Smooth muscle cell (in vitro differentiated cells): ENCODE data around the gene COL7A1. TPM values are rescaled to one million over a fixed set of nuclear protein-coding genes. Genes with fewer than 3 reads are reported as not detected.

ENCODE experiments used
- DNase-seq: peaks from one replicate; lab custom pipeline; 2025; ENCODE audit not compliant: unreplicated experiment; lab: John Stamatoyannopoulos, UW
- H2AFZ ChIP-seq: fragments of 200-600 bp; sonication (generic); 2 replicates; pipeline ENCODE4 v1.6.0; 2016; ENCODE audit warnings: antibody characterized with exemption, low read depth, mild to moderate bottlenecking
- H3F3A ChIP-seq: fragments of 200-600 bp; sonication (generic); 2 replicates; pipeline ENCODE4 v1.6.0; 2017; ENCODE audit warnings: antibody characterized with exemption, low read depth
- H3K27ac ChIP-seq: fragments of 200-600 bp; sonication (generic); 2 replicates; pipeline ENCODE4 v1.5.1; 2016; ENCODE audit warnings: low read depth, mild to moderate bottlenecking
- H3K27me3 ChIP-seq: fragments of 200-600 bp; sonication (generic); 2 replicates; pipeline ENCODE4 v1.6.1; 2016; ENCODE audit warnings: low read depth, mild to moderate bottlenecking
- H3K36me3 ChIP-seq: fragments of 200-600 bp; sonication (generic); 2 replicates; pipeline ENCODE4 v1.5.1; 2016; ENCODE audit warnings: low read depth
- H3K4me1 ChIP-seq: fragments of 200-600 bp; sonication (generic); 2 replicates; pipeline ENCODE4 v1.5.1; 2016; ENCODE audit warnings: low read depth
- H3K4me2 ChIP-seq: fragments of 200-600 bp; sonication (generic); 2 replicates; pipeline ENCODE4 v1.6.0; 2016; ENCODE audit warnings: mild to moderate bottlenecking
- H3K4me3 ChIP-seq: fragments of 200-600 bp; sonication (generic); 2 replicates; pipeline ENCODE4 v1.5.1; 2016; ENCODE audit warnings: mild to moderate bottlenecking
- H3K79me2 ChIP-seq: fragments of 200-600 bp; sonication (generic); 2 replicates; pipeline ENCODE4 v1.6.0; 2016; ENCODE audit warnings: low read depth, mild to moderate bottlenecking
- H3K9ac ChIP-seq: fragments of 200-600 bp; sonication (generic); 2 replicates; pipeline ENCODE4 v1.6.0; 2016; ENCODE audit warnings: low read depth
- H3K9me3 ChIP-seq: fragments of 200-600 bp; sonication (generic); replicated peaks from 2 replicates; pipeline ENCODE4 v1.5.1; 2016; ENCODE audit warnings: low read depth
- H4K20me1 ChIP-seq: fragments of 200-600 bp; sonication (generic); 2 replicates; pipeline ENCODE4 v1.6.0; 2016; ENCODE audit warnings: low read depth
- CTCF ChIP-seq: fragments of 200-600 bp; sonication (generic); IDR thresholded peaks from 2 replicates; pipeline ENCODE4 v1.5.1; 2017; ENCODE audit warnings: borderline replicate concordance, mild to moderate bottlenecking, antibody characterized with exemption; ENCODE audit not compliant: insufficient read depth, poor library complexity, severe bottlenecking
- WGBS: methylation state at CpG from one replicate; pipeline ENCODE4 v1.1.7; 2016; ENCODE audit warnings: low lambda C conversion rate; 5-methylcytosine and 5-hydroxymethylcytosine counted together
- polyA plus RNA-seq: library from polyadenylated mRNA; unstranded; fragments of >200 nt; fragmentation: Nextera tagmentation; extraction: Ambion mirVana; gene quantifications from 2 replicates; pipeline ENCODE4 v1.2.1, GENCODE V29; 2016
- total RNA-seq: library from RNA; depleted of rRNA; stranded (reverse); fragments of >200 nt; gene quantifications from 2 replicates; pipeline ENCODE4 v1.2.3, GENCODE V29; 2014

The COL7A1 gene
- total and polyA plus RNA-seq, 2 experiments from 2014 or later = 57.3 to 80.7 TPM

- Histone ChIP-seq H3K4me2 (no peak overlapping the region), H2AFZ (no peak overlapping the region), H3K9ac (peak overlapping the region; percentile 77), H3K4me1 (peaks cover 30% of the 10 kb centered on the region), H3K79me2 (no peaks in the 10 kb centered on the region), H4K20me1 (no peaks in the 10 kb centered on the region), H3K9me3 (no peaks in the 10 kb centered on the region), H3K36me3 (no peaks in the 10 kb centered on the region), H3K27me3 (no peaks in the 10 kb centered on the region), H3K27ac (peak overlapping the region; percentile 93), H3F3A (peaks cover 35% of the 10 kb centered on the region), H3K4me3 (no peak overlapping the region)
- 94% methylated on average over 20 of the region's 20 CpGs for WGBS
- no peak for DNase-seq
- no peak for TF ChIP-seq CTCF
Observed at GRCh38 chr3:48562367-48563095, 32.6 kb downstream of the COL7A1 start.

- 30% methylated on average over 19 of the region's 21 CpGs for WGBS
- no peak for TF ChIP-seq CTCF
- Histone ChIP-seq H3K27ac (peak overlapping the region; percentile 67), H4K20me1 (no peaks in the 10 kb centered on the region), H3F3A (peaks cover 35% of the 10 kb centered on the region), H3K79me2 (peaks cover 3% of the 10 kb centered on the region), H3K4me3 (peak overlapping the region; percentile 22), H3K36me3 (no peaks in the 10 kb centered on the region), H3K9ac (peak overlapping the region; percentile 40), H3K9me3 (no peaks in the 10 kb centered on the region), H3K27me3 (no peaks in the 10 kb centered on the region), H3K4me1 (peaks cover 30% of the 10 kb centered on the region), H2AFZ (no peak overlapping the region), H3K4me2 (peak overlapping the region; percentile 82)
- peak; percentile 48 for DNase-seq
Observed at GRCh38 chr3:48561045-48561736, 33.9 kb downstream of the COL7A1 start.

- Histone ChIP-seq H3K36me3 (no peaks in the 10 kb centered on the region), H3K4me3 (peak overlapping the region; percentile 22), H3K27me3 (no peaks in the 10 kb centered on the region), H3F3A (peaks cover 31% of the 10 kb centered on the region), H2AFZ (no peak overlapping the region), H4K20me1 (peaks cover 5% of the 10 kb centered on the region), H3K4me1 (peaks cover 35% of the 10 kb centered on the region), H3K9me3 (no peaks in the 10 kb centered on the region), H3K4me2 (peak overlapping the region; percentile 82), H3K27ac (peak overlapping the region; percentile 67), H3K79me2 (peaks cover 9% of the 10 kb centered on the region), H3K9ac (no peak overlapping the region)
- TF ChIP-seq CTCF = no peak
- peak; percentile 48 for DNase-seq
- WGBS = 15% methylated on average over 4 of the region's 5 CpGs
Observed at GRCh38 chr3:48560648-48561018, 34.5 kb downstream of the COL7A1 start.
